PC-3 (cell line): Measurements from ENCODE around the gene PTK6.

Source experiments
- EZH2 ChIP-seq: fragments of 300-600 bp; sonication (generic); IDR thresholded peaks from one replicate; pipeline ENCODE4 v1.6.1; 2017; ENCODE audit warnings: antibody characterized with exemption, mild to moderate bottlenecking, low read length; ENCODE audit not compliant: unreplicated experiment
- TF ChIP-seq, protein P1 (sequence below): fragments of 300-600 bp; sonication (generic); conservative IDR thresholded peaks from 2 replicates; pipeline ENCODE4 v1.5.1; 2017; ENCODE audit warnings: antibody characterized with exemption, low read depth, mild to moderate bottlenecking, low read length

DNA sequence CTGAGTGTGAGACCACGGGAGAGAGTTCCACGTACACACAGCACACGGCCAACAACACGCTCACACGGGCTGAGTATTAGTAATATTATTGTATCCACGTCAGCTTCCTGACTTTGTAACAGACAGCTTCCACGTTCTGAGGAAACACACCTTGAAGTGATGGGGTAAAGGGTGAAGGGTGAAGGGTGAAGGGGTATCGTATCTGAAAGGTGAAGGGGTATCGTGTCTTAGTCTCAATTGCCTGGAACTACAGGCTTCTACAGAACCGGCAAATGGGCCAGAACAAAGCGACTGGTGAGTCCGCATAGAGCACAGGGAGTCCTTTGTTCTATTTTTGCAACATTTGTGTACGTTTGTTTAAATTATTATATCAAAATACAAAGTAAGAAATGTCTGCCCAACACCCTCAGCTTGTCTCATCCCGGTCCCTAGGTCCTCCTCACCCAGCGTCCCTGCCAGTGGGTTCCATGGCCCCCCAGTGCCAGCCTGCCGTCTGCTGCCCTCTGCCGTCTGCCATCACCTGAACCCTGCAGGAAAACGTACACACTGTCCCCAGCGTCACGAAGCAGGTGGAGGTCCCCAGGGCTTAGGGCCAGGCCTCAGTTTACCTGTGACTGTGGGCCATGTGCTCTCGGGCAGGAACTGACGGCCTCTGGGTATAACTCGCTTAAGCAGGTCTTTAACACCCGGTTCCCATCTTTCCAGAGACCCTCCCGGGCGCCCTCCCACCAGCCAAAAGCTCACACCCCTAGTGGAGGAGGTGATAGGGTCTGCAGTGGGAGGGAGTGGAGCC, 41.2 kb upstream of the PTK6 start:
- TF ChIP-seq, protein P1, sequence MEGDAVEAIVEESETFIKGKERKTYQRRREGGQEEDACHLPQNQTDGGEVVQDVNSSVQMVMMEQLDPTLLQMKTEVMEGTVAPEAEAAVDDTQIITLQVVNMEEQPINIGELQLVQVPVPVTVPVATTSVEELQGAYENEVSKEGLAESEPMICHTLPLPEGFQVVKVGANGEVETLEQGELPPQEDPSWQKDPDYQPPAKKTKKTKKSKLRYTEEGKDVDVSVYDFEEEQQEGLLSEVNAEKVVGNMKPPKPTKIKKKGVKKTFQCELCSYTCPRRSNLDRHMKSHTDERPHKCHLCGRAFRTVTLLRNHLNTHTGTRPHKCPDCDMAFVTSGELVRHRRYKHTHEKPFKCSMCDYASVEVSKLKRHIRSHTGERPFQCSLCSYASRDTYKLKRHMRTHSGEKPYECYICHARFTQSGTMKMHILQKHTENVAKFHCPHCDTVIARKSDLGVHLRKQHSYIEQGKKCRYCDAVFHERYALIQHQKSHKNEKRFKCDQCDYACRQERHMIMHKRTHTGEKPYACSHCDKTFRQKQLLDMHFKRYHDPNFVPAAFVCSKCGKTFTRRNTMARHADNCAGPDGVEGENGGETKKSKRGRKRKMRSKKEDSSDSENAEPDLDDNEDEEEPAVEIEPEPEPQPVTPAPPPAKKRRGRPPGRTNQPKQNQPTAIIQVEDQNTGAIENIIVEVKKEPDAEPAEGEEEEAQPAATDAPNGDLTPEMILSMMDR = no peak
- TF ChIP-seq EZH2 = no peak
